GM19193 (cell line): Measurements from ENCODE around the gene ARF3.

Source experiments
- POLR2A ChIP-seq: IDR thresholded peaks from 4 replicates; pipeline ENCODE4 v1.6.1; 2011; ENCODE audit not compliant: insufficient read depth, insufficient read length; ENCODE audit errors: extremely low read depth

ARF3 gene

GRCh38 chr12:48890657-48891418 lies 66.4 kb downstream of the ARF3 start:
- no peak for TF ChIP-seq POLR2A

- no peak for TF ChIP-seq POLR2A
Observed at GRCh38 chr12:48889679-48890078, 67.6 kb downstream of the ARF3 start.
